NCI-H187 (cell line): ENCODE data around the gene RPP21.

Experiments
- DNase-seq, 2 experiments: peaks; one replicate each; lab custom pipeline; 2025; lab: John Stamatoyannopoulos, UW

Gene RPP21

GRCh38 chr6:30378290-30378937 lies 33.5 kb downstream of the RPP21 start:
- no peak for DNase-seq

- no peak for DNase-seq
These were observed 35.5 kb downstream of the RPP21 start for GRCh38 chr6:30380464-30380863.

- DNase-seq, result no peak
These were observed 41.2 kb downstream of the RPP21 start for GRCh38 chr6:30386166-30386565.

- DNase-seq, result no peak
These were observed 46.3 kb downstream of the RPP21 start for GRCh38 chr6:30391240-30391639.

GRCh38 chr6:30394139-30394538 lies 49.2 kb downstream of the RPP21 start:
- no peak for DNase-seq
